A673 (cell line): ENCODE measurements around the gene ZNF576. TPM values are rescaled to one million over a fixed set of nuclear protein-coding genes. Genes with fewer than 3 reads are reported as not detected.
A peak's percentile ranks its signal among the peaks of the same experiment; 100 is the strongest.

ENCODE experiments used
- BruUV-seq: library from RNA; stranded (reverse); fragments of 400-500 nt; replicated peaks from 2 replicates; lab custom pipeline; 2021; lab: Mats Ljungman, UMichigan
- CTCF ChIA-PET: fragments of 300-600 bp; sonication (Branson Sonifier 250); formaldehyde crosslinking; loops from one replicate; lab custom pipeline; 2022; ENCODE audit warnings: antibody characterized with exemption; lab: Charles Lee
- POLR2A ChIA-PET: fragments of 300-600 bp; sonication (Branson Sonifier 250); formaldehyde crosslinking; loops from one replicate; lab custom pipeline; 2022; ENCODE audit warnings: antibody characterized with exemption; ENCODE audit not compliant: low non-redundant PET; lab: Charles Lee
- DNase-seq: peaks from one replicate; pipeline ENCODE4 v3.0.0-alpha.2; 2015; ENCODE audit warnings: low spot score
- H3K27ac ChIP-seq: fragments of 200-600 bp; sonication (generic); 2 replicates; pipeline ENCODE4 v1.5.1; 2016; ENCODE audit warnings: mixed run types, low read depth, mild to moderate bottlenecking, mixed read lengths, antibody characterized with exemption, low read length; ENCODE audit not compliant: poor library complexity, severe bottlenecking
- H3K27me3 ChIP-seq: fragments of 200-600 bp; sonication (generic); replicated peaks from 2 replicates; pipeline ENCODE4 v1.6.1; 2017; ENCODE audit warnings: mixed run types, low read depth, mild to moderate bottlenecking, mixed read lengths, antibody characterized with exemption, low read length; ENCODE audit not compliant: insufficient read depth, poor library complexity
- H3K36me3 ChIP-seq: fragments of 200-600 bp; sonication (generic); 2 replicates; pipeline ENCODE4 v1.6.1; 2016; ENCODE audit warnings: mixed run types, mild to moderate bottlenecking, mixed read lengths, antibody characterized with exemption, low read length; ENCODE audit not compliant: insufficient read depth, poor library complexity, severe bottlenecking
- H3K4me1 ChIP-seq: fragments of 200-600 bp; sonication (generic); 2 replicates; pipeline ENCODE4 v1.6.1; 2017; ENCODE audit warnings: mixed run types, mild to moderate bottlenecking, mixed read lengths, antibody characterized with exemption, low read length; ENCODE audit not compliant: insufficient read depth, poor library complexity, severe bottlenecking
- H3K4me3 ChIP-seq: fragments of 200-600 bp; sonication (generic); 2 replicates; pipeline ENCODE4 v1.5.1; 2016; ENCODE audit warnings: low read depth, mixed run types, mild to moderate bottlenecking, mixed read lengths, low read length; ENCODE audit not compliant: poor library complexity, severe bottlenecking
- H3K9me3 ChIP-seq: fragments of 200-600 bp; sonication (generic); 2 replicates; pipeline ENCODE4 v1.6.1; 2016; ENCODE audit warnings: mixed run types, low read depth, mild to moderate bottlenecking, mixed read lengths, antibody characterized with exemption, low read length; ENCODE audit not compliant: poor library complexity, severe bottlenecking
- CTCF ChIP-seq: fragments of 300-800, 200-600 bp; sonication (generic); conservative IDR thresholded peaks from 2 replicates; pipeline ENCODE4 v1.5.1; 2017; ENCODE audit warnings: low read depth, mild to moderate bottlenecking, antibody characterized with exemption, low read length, moderate library complexity, mixed read lengths
- EZH2 ChIP-seq: fragments of 200-600 bp; sonication (generic); IDR thresholded peaks from 2 replicates; pipeline ENCODE4 v1.6.1; 2017; ENCODE audit warnings: borderline replicate concordance, low read depth, mild to moderate bottlenecking, mixed read lengths, antibody characterized with exemption, low read length; ENCODE audit not compliant: poor library complexity, severe bottlenecking
- intact Hi-C: fragments of 100-400 bp; cut with micrococcal nuclease; formaldehyde crosslinking; loops from one replicate; pipeline ENCODE4 v1.10.0; 2022; ENCODE audit not compliant: unreplicated experiment
- total RNA-seq: library from RNA; stranded (reverse); gene quantifications from 2 replicates; pipeline ENCODE4 v1.2.3, GENCODE V29; 2021

Gene ZNF576
- total RNA-seq, 1 experiment from 2014 or later = 20.3 TPM

DNA sequence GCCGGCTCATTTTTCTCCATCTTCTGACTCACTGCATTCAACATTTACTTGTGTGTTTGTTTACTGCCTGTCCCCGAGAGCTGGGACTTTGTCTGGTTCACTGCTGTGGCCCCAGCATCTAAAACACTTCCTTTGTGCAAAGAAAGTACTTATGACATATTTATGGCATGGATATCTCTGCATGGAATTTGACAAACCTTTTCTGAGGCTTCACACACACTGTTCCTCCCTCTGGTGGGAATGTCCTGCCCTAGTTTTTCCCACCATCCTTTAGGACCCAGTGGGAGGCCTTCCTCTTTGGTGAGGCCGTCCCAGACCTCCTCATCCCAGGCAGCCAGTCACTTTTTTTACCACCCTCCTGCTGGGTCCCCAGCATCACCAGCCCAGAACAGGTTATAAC lies 14.1 kb downstream of the ZNF576 start:
- DNase-seq = peak; percentile 86
- no peak for TF ChIP-seq EZH2
- TF ChIP-seq CTCF = no peak
- no TSS peak for BruUV-seq
- peaks cover 40% of the 10 kb centered on the region for H3K4me1 ChIP-seq
- peaks cover 22% of the 10 kb centered on the region for H3K36me3 ChIP-seq
- no peaks in the 10 kb centered on the region for H3K27me3 ChIP-seq
- intact Hi-C loops = no loop called here
- no peaks in the 10 kb centered on the region for H3K9me3 ChIP-seq
- no peak overlapping the region for H3K4me3 ChIP-seq
- H3K27ac ChIP-seq = peak overlapping the region; percentile 66
- CTCF ChIA-PET = no interaction called here
- POLR2A ChIA-PET = no interaction called here

DNA sequence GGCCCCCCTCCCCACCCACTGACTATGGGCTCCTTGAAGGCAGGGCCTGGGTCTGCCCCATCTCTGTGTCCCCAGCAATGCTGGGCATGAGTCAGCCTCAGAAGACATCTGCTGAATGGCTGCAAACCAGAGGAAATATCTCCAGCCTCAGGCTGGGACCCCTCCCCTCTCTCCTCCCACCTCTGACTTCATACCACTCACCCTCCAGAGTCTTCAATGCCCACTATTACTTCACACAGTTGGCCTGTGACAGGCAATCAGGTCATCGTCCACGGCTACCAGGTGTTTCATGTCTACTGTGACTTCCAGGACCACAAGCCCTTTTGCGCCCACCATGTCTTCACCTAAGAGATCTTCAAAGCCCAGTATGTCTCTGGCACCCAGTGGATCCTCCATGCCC lies 15.4 kb downstream of the ZNF576 start, which contains the start of gene SRRM5:
TSS of gene SRRM5 (plus strand) at position 301 of the 400 bp plus-strand sequence. CDS start at position 335, 34 bp downstream.
- no peaks in the 10 kb centered on the region for H3K9me3 ChIP-seq
- H3K27me3 ChIP-seq = no peaks in the 10 kb centered on the region
- CTCF ChIA-PET = no interaction called here
- H3K4me1 ChIP-seq = peaks cover 27% of the 10 kb centered on the region
- intact Hi-C loops = no loop called here
- H3K27ac ChIP-seq = peak within 1 kb of the TSS; percentile 66
- TF ChIP-seq CTCF = no peak
- TF ChIP-seq EZH2 = no peak
- DNase-seq = no peak
- H3K36me3 ChIP-seq = peaks cover 22% of the 10 kb centered on the region
- POLR2A ChIA-PET = no interaction called here
- no TSS peak for BruUV-seq
- no peak within 1 kb of the TSS for H3K4me3 ChIP-seq

- TF ChIP-seq CTCF (no peak), EZH2 (no peak)
- no peak overlapping the region for H3K4me3 ChIP-seq
- no peaks in the 10 kb centered on the region for H3K27me3 ChIP-seq
- BruUV-seq = no TSS peak
- no peak for DNase-seq
- POLR2A ChIA-PET = no interaction called here
- CTCF ChIA-PET = no interaction called here
- H3K9me3 ChIP-seq = no peaks in the 10 kb centered on the region
- peaks cover 22% of the 10 kb centered on the region for H3K36me3 ChIP-seq
- intact Hi-C loops = no loop called here
- peaks cover 22% of the 10 kb centered on the region for H3K4me1 ChIP-seq
- H3K27ac ChIP-seq = no peak overlapping the region
These were observed 16.0 kb downstream of the ZNF576 start for GRCh38 chr19:43612374-43612773.
